PC-3 (cell line): Measurements from ENCODE around the gene PIERCE2.

Experiments used
- CTCF ChIP-seq: fragments of 300-600 bp; sonication (generic); conservative IDR thresholded peaks from 2 replicates; pipeline ENCODE4 v1.5.1; 2017; ENCODE audit warnings: antibody characterized with exemption, low read depth, mild to moderate bottlenecking, low read length
- EZH2 ChIP-seq: fragments of 300-600 bp; sonication (generic); IDR thresholded peaks from one replicate; pipeline ENCODE4 v1.6.1; 2017; ENCODE audit warnings: antibody characterized with exemption, mild to moderate bottlenecking, low read length; ENCODE audit not compliant: unreplicated experiment
- EZH2phosphoT487 ChIP-seq: fragments of 300-600 bp; sonication (generic); IDR thresholded peaks from 2 replicates; pipeline ENCODE4 v1.6.1; 2018; ENCODE audit warnings: mild to moderate bottlenecking, antibody characterized with exemption, low read length, borderline replicate concordance

GRCh38 chr15:55401786-55402246 is 6.5 kb upstream of the PIERCE2 start:
- no peak for TF ChIP-seq CTCF
- TF ChIP-seq EZH2, result no peak
- no peak for TF ChIP-seq EZH2phosphoT487
